Measurements from ENCODE around the gene PGAP2. TPM values are rescaled to one million over a fixed set of nuclear protein-coding genes. Genes with fewer than 3 reads are reported as not detected.
"Not testable (repeated sequence)": the region's sequence is repeated elsewhere in the genome, so short reads cannot be mapped to it uniquely, and the experiment has no call there.

Gene PGAP2
- total RNA-seq, 1 experiment from 2014 or later: 72.2 TPM

- Histone ChIP-seq H3K4me1 (ENCODE audit: control insufficient read depth, insufficient read depth, low read length) (peaks cover 9% of the 10 kb centered on the region), H3K27ac (ENCODE audit: low read length) (no peak overlapping the region), H3K4me3 (ENCODE audit: low read depth in 2 of 2, low read length in 2 of 2) (no peak overlapping the region), H3K36me3 (ENCODE audit: control insufficient read depth, insufficient read depth, low read length) (no peaks in the 10 kb centered on the region), H3K9me3 (ENCODE audit: control insufficient read depth, insufficient read depth, low read depth, low read length) (no peaks in the 10 kb centered on the region), H3K27me3 (ENCODE audit: control insufficient read depth, insufficient read depth, low read length) (no peaks in the 10 kb centered on the region)
- CTCF ChIA-PET: interaction anchor here (1.0 kb wide), 1 partner anchor 262 kb away, joined by 4 read pairs; no protein-coding TSS in a partner anchor
- POLR2A ChIA-PET: no interaction called here
- TF ChIP-seq TCF7L2 (IDR thresholded peaks at IDR 0.05; ENCODE audit: low read depth, low read length) (no peak), CTCF (IDR thresholded peaks at IDR 0.05) (no peak), SIN3A (IDR thresholded peaks at IDR 0.05; ENCODE audit: borderline replicate concordance, insufficient read depth, low read depth, low read length) (no peak), REST (IDR thresholded peaks at IDR 0.05; ENCODE audit: insufficient read depth in 1 of 2, low read depth in 2 of 2, low read length in 1 of 2) (no peak), POLR2AphosphoS5 (IDR thresholded peaks at IDR 0.05; ENCODE audit: low read depth, low read length) (no peak)
- intact Hi-C loops (cut with micrococcal nuclease; ENCODE audit: unreplicated experiment) (no loop called here), in situ Hi-C loops (cut with HindIII; ENCODE audit: low pct_unique_long_range_greater_than_20kb, low sequenced_read_pairs) (no loop called here)
- ATAC-seq (no peak), DNase-seq (ENCODE audit: low read depth, low spot score) (no peak)
- no TSS peak for BruUV-seq (replicated peaks)
Observed at GRCh38 chr11:3810951-3811350, 2.6 kb downstream of the PGAP2 start.

DNA sequence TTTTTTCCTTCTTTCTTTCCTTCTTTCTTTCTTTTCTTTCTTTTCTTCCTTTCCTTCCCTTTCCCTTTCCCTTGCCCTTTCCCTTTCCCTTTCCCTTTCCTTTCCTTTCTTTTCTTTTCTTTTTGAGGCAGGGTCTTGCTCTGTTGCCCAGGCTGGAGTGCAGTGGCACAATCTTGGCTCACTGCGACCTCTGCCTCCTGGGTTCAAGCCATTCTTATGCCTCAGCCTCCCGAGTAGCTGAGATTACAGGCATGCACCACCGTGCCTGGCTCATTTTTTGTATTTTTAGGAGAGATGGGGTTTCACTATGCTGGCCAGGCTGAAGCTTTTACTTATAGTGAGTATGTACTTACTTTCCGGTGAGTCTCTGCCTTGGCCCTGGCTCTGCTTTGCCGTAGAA, 6.5 kb downstream of the PGAP2 start:
- H3K9me3 ChIP-seq (ENCODE audit: control insufficient read depth, insufficient read depth, low read depth, low read length); H3K36me3 ChIP-seq (ENCODE audit: control insufficient read depth, insufficient read depth, low read length); H3K4me1 ChIP-seq (ENCODE audit: control insufficient read depth, insufficient read depth, low read length); BruUV-seq (replicated peaks); H3K27me3 ChIP-seq (ENCODE audit: control insufficient read depth, insufficient read depth, low read length); DNase-seq (ENCODE audit: low read depth, low spot score); intact Hi-C loops (cut with micrococcal nuclease; ENCODE audit: unreplicated experiment); ATAC-seq; CTCF ChIA-PET; in situ Hi-C loops (cut with HindIII; ENCODE audit: low pct_unique_long_range_greater_than_20kb, low sequenced_read_pairs); H3K4me3 ChIP-seq (ENCODE audit: low read depth in 2 of 2, low read length in 2 of 2); H3K27ac ChIP-seq (ENCODE audit: low read length): not testable (repeated sequence)
- POLR2A ChIA-PET: interaction anchor here (0.6 to 0.7 kb wide), 2 partner anchors 20 to 128 kb away, joined by 3 to 5 read pairs; no protein-coding TSS in a partner anchor

DNA sequence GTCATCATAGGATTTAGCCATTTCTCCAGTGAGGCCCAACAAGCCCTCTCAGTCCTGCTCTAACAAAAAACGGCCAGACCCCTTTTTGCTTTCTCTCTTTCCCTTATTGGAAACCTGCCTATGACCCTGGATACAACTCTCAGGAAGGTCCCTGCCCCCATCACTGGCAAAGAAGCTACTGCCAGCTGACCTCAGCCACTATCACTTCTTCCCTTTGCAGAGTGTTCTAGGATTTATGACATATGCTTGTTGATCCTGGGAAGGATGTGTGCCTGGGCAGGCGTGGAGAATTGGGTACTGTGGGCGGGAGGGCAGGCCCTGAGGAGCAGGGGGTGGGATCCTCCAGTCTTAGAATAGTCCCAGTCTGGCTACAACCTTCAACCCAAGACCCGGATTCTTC, 7.5 kb downstream of the PGAP2 start:
- DNase-seq (ENCODE audit: low read depth, low spot score) (no peak), ATAC-seq (no peak)
- CTCF ChIA-PET: interaction anchor here (0.6 to 0.7 kb wide), 2 partner anchors 8 to 9 kb away, joined by 4 to 5 read pairs; no protein-coding TSS in a partner anchor
- Histone ChIP-seq H3K4me1 (ENCODE audit: control insufficient read depth, insufficient read depth, low read length) (no peaks in the 10 kb centered on the region), H3K27ac (ENCODE audit: low read length) (no peak overlapping the region), H3K4me3 (ENCODE audit: low read depth in 2 of 2, low read length in 2 of 2) (no peak overlapping the region), H3K9me3 (ENCODE audit: control insufficient read depth, insufficient read depth, low read depth, low read length) (no peaks in the 10 kb centered on the region), H3K36me3 (ENCODE audit: control insufficient read depth, insufficient read depth, low read length) (no peaks in the 10 kb centered on the region), H3K27me3 (ENCODE audit: control insufficient read depth, insufficient read depth, low read length) (no peaks in the 10 kb centered on the region)
- in situ Hi-C loops (cut with HindIII; ENCODE audit: low pct_unique_long_range_greater_than_20kb, low sequenced_read_pairs): no loop called here
- no TSS peak for BruUV-seq (replicated peaks)
- TF ChIP-seq POLR2AphosphoS5 (IDR thresholded peaks at IDR 0.05; ENCODE audit: low read depth, low read length) (no peak), SIN3A (IDR thresholded peaks at IDR 0.05; ENCODE audit: borderline replicate concordance, insufficient read depth, low read depth, low read length) (no peak), REST (IDR thresholded peaks at IDR 0.05; ENCODE audit: insufficient read depth in 1 of 2, low read depth in 2 of 2, low read length in 1 of 2) (no peak), CTCF (IDR thresholded peaks at IDR 0.05) (no peak), TCF7L2 (IDR thresholded peaks at IDR 0.05; ENCODE audit: low read depth, low read length) (no peak)
- POLR2A ChIA-PET: interaction anchor here (0.6 kb wide), 1 partner anchor 18 kb away, joined by 7 read pairs; no protein-coding TSS in a partner anchor
- intact Hi-C loops (cut with micrococcal nuclease; ENCODE audit: unreplicated experiment): no loop called here

Data from Panc1 (cell line).